Measurements from ENCODE around the gene GLT1D1. TPM values are rescaled to one million over a fixed set of nuclear protein-coding genes. Genes with fewer than 3 reads are reported as not detected.

GLT1D1 gene
- polyA plus RNA-seq, 1 of the 3 experiments (the other 2 are of a cell fraction) = 0.05 TPM

DNA sequence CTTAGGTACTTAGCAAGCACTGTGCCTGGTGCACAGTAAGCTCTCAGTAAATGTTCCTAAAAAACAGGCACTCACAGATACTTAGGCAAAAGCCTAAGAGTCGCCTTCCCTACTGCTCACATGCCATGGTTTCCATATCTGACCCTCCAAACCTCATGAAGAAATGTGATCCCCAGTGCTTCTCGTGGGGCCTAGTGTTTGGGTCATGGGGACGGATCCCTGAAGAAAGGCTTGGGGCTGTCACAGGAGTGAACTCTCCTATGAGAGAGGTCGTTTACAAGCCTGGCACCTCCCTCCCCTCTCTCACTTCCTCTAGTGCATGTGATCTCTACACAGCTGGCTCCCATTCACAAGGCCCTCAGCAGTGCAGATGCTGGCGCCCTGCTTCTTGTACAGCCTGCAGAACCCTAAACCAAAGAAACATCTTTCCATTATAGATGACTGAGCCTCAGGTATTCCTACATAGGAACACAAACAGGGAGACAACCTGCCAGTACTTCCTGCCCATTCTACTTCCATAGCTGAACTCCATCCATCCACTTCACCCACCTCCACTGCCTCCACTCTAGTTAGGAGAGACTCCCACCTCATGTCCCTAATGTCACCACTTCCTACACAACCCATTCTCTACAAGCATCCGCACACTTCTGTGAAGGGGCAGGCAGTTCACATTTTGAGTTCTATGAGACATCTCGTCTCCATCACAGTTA is 32.4 kb upstream of the GLT1D1 start:
- WGBS (ENCODE audit: low lambda C conversion rate) = 88% methylated on average over 7 of the region's 7 CpGs
- Histone ChIP-seq H3K4me3 (ENCODE audit: low read depth in 2 of 2, low read length in 1 of 2) (no peak overlapping the region), H3K4me2 (no peak overlapping the region), H3K36me3 (replicated peaks in 1 of 2; ENCODE audit: control insufficient read depth in 1 of 2, insufficient read depth in 2 of 2, low read length in 1 of 2) (peaks cover 4 to 10% of the 10 kb centered on the region in 2 experiments), H3K27ac (ENCODE audit: low read depth in 2 of 2, low read length in 1 of 2) (no peak overlapping the region), H3K9ac (no peak overlapping the region), H4K20me1 (ENCODE audit: insufficient read depth) (peaks cover 41% of the 10 kb centered on the region), H3K9me2 (no peaks in the 10 kb centered on the region), H3K4me1 (ENCODE audit: control insufficient read depth in 1 of 2, insufficient read depth in 2 of 2, low read depth in 1 of 2, low read length in 1 of 2) (peaks cover 9 to 20% of the 10 kb centered on the region in 2 experiments; a peak in 2 of 4 replicates), H3K79me2 (ENCODE audit: insufficient read depth) (peaks cover 77% of the 10 kb centered on the region), H3F3A (replicated peaks; ENCODE audit: insufficient read depth) (no peaks in the 10 kb centered on the region), H2AFZ (ENCODE audit: low read depth) (no peak overlapping the region), H3K9me3 (no peaks in the 10 kb centered on the region), H3K27me3 (ENCODE audit: insufficient read depth) (no peaks in the 10 kb centered on the region)
- POLR2A ChIA-PET = no interaction called here
- DNase-seq = no peak
- TF ChIP-seq JUND (IDR thresholded peaks at IDR 0.05) (no peak), GABPA (IDR thresholded peaks at IDR 0.05; ENCODE audit: low read depth) (no peak), YY1 (IDR thresholded peaks at IDR 0.05; ENCODE audit: low read depth) (no peak), REST (IDR thresholded peaks at IDR 0.05; ENCODE audit: low read depth, low read length) (no peak), MXI1 (IDR thresholded peaks at IDR 0.05; ENCODE audit: low read depth, low read length) (no peak), FOXM1 (IDR thresholded peaks at IDR 0.05; ENCODE audit: low read depth) (no peak), RCOR1 (IDR thresholded peaks at IDR 0.05; ENCODE audit: low read length) (no peak), TAF1 (IDR thresholded peaks at IDR 0.05; ENCODE audit: borderline replicate concordance, low read depth, low read length) (no peak), EP300 (IDR thresholded peaks at IDR 0.05; ENCODE audit: borderline replicate concordance in 1 of 2, low read depth in 1 of 2, low read length in 1 of 2) (no peak), FOSL2 (IDR thresholded peaks at IDR 0.05; ENCODE audit: borderline replicate concordance, low read depth) (no peak), POLR2AphosphoS5 (IDR thresholded peaks at IDR 0.05; ENCODE audit: low read depth, low read length) (no peak), PBX3 (IDR thresholded peaks at IDR 0.05) (no peak), SMC3 (IDR thresholded peaks at IDR 0.05; ENCODE audit: low read depth, low read length) (no peak)
- TF ChIP-seq, protein P1, sequence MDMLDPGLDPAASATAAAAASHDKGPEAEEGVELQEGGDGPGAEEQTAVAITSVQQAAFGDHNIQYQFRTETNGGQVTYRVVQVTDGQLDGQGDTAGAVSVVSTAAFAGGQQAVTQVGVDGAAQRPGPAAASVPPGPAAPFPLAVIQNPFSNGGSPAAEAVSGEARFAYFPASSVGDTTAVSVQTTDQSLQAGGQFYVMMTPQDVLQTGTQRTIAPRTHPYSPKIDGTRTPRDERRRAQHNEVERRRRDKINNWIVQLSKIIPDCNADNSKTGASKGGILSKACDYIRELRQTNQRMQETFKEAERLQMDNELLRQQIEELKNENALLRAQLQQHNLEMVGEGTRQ (IDR thresholded peaks at IDR 0.05; ENCODE audit: borderline replicate concordance, low read depth, low read length) = no peak
- TF ChIP-seq, protein P2, sequence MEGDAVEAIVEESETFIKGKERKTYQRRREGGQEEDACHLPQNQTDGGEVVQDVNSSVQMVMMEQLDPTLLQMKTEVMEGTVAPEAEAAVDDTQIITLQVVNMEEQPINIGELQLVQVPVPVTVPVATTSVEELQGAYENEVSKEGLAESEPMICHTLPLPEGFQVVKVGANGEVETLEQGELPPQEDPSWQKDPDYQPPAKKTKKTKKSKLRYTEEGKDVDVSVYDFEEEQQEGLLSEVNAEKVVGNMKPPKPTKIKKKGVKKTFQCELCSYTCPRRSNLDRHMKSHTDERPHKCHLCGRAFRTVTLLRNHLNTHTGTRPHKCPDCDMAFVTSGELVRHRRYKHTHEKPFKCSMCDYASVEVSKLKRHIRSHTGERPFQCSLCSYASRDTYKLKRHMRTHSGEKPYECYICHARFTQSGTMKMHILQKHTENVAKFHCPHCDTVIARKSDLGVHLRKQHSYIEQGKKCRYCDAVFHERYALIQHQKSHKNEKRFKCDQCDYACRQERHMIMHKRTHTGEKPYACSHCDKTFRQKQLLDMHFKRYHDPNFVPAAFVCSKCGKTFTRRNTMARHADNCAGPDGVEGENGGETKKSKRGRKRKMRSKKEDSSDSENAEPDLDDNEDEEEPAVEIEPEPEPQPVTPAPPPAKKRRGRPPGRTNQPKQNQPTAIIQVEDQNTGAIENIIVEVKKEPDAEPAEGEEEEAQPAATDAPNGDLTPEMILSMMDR (IDR thresholded peaks at IDR 0.05) = no peak
- CTCF ChIA-PET = interaction anchor here (1.1 kb wide), 1 partner anchor 23 kb away, joined by 4 read pairs; no protein-coding TSS in a partner anchor
